GM10266 (cell line): ENCODE measurements around the gene ABCC4.

Source experiments
- DNase-seq: peaks from one replicate; pipeline ENCODE4 v3.0.0; 2012; ENCODE audit errors: extremely low spot score
- CTCF ChIP-seq: IDR thresholded peaks from 2 replicates; pipeline ENCODE4 v1.5.1; 2012; ENCODE audit warnings: mild to moderate bottlenecking, low read depth; ENCODE audit not compliant: control insufficient read depth, insufficient read depth; ENCODE audit errors: missing control alignments

The ABCC4 gene

GRCh38 chr13:95145587-95145986, 155.7 kb downstream of the ABCC4 start:
- DNase-seq, result no peak
- no peak for TF ChIP-seq CTCF

GRCh38 chr13:95140502-95140901, 160.7 kb downstream of the ABCC4 start:
- no peak for DNase-seq
- no peak for TF ChIP-seq CTCF

GRCh38 chr13:95138876-95139585, 162.2 kb downstream of the ABCC4 start:
- DNase-seq, result no peak
- TF ChIP-seq CTCF, result no peak

GRCh38 chr13:95137096-95137495, 164.2 kb downstream of the ABCC4 start:
- DNase-seq, result peak; percentile 35
- TF ChIP-seq CTCF, result no peak

GRCh38 chr13:95136638-95137037, 164.6 kb downstream of the ABCC4 start:
- no peak for TF ChIP-seq CTCF
- DNase-seq, result no peak

- DNase-seq, result no peak
- no peak for TF ChIP-seq CTCF
These were observed 167.8 kb downstream of the ABCC4 start for GRCh38 chr13:95133498-95133897.

GRCh38 chr13:95129004-95129403, 172.2 kb downstream of the ABCC4 start:
- no peak for TF ChIP-seq CTCF
- DNase-seq, result no peak
